ENCODE data around the gene DMPK. TPM values are rescaled to one million over a fixed set of nuclear protein-coding genes. Genes with fewer than 3 reads are reported as not detected.

DMPK gene
- total and polyA plus RNA-seq, 2 of the 4 experiments (the other 2 are of a cell fraction) = 7.9 to 50.7 TPM

GRCh38 chr19:45812297-45812696, 30.0 kb upstream of the DMPK start:
- Histone ChIP-seq H3K9me1 (ENCODE audit: insufficient read depth, low read length) (peaks cover 5% of the 10 kb centered on the region), H3K9me3 (ENCODE audit: control insufficient read depth, insufficient read depth, low read length) (no peaks in the 10 kb centered on the region), H2BK15ac (ENCODE audit: low read depth, low read length) (no peak overlapping the region; the same call in 2 of the 3 replicates), H3K4me2 (ENCODE audit: low read depth, low read length) (no peak overlapping the region), H2AK9ac (replicated peaks; ENCODE audit: low read depth, low read length, poor library complexity) (peak overlapping the region; percentile 70), H4K5ac (ENCODE audit: low read depth, low read length) (no peak overlapping the region), H4K20me1 (ENCODE audit: insufficient read depth, low read length) (peaks cover 5% of the 10 kb centered on the region; the same call in 1 of the 2 replicates), H3K4me1 (ENCODE audit: control insufficient read depth, insufficient read depth, low read length) (peaks cover 8% of the 10 kb centered on the region), H3K79me1 (ENCODE audit: low read depth in 1 of 2, low read length in 2 of 2) (no peaks in the 10 kb centered on the region; a peak in 1 of 4 replicates), H3K14ac (replicated peaks; ENCODE audit: low read depth, low read length) (no peak overlapping the region; the same call in 1 of the 2 replicates), H2AK5ac (ENCODE audit: low read depth, low read length) (peak overlapping the region; percentile 26; the same call in 1 of the 2 replicates), H3K18ac (ENCODE audit: low read depth, low read length) (no peak overlapping the region), H4K8ac (ENCODE audit: low read depth in 2 of 2, low read length in 2 of 2) (no peak overlapping the region), H2BK120ac (ENCODE audit: low read depth, low read length) (peak overlapping the region; percentile 34; the same call in 1 of the 2 replicates), H2BK20ac (ENCODE audit: low read depth, low read length) (peak overlapping the region; percentile 64; the same call in 1 of the 2 replicates), H2AFZ (replicated peaks; ENCODE audit: low read length, poor library complexity) (no peak overlapping the region), H3K27me3 (ENCODE audit: control insufficient read depth, insufficient read depth, low read length) (no peaks in the 10 kb centered on the region), H3K23ac (ENCODE audit: low read depth, low read length) (no peak overlapping the region), H3K27ac (ENCODE audit: insufficient read depth, low read length) (no peak overlapping the region), H3K36me3 (ENCODE audit: control insufficient read depth, insufficient read depth, low read length) (peaks cover 3% of the 10 kb centered on the region; the same call in 1 of the 2 replicates), H3K9ac (ENCODE audit: low read depth, low read length) (no peak overlapping the region), H3K4me3 (ENCODE audit: insufficient read depth, low read depth, low read length) (no peak overlapping the region), H4K91ac (ENCODE audit: insufficient read depth, low read depth, low read length) (peak overlapping the region; percentile 59; the same call in 1 of the 2 replicates), H2BK5ac (ENCODE audit: low read depth, low read length, poor library complexity, severe bottlenecking) (no peak overlapping the region), H3K56ac (ENCODE audit: extremely low read depth, insufficient read depth, low read length) (no peak overlapping the region), H3K4ac (ENCODE audit: low read depth, low read length) (no peak overlapping the region; the same call in 1 of the 2 replicates)
- intact Hi-C loops (cut with micrococcal nuclease) = no loop called here
- BruUV-seq (replicated peaks) = no TSS peak
- DNase-seq (no peak), ATAC-seq (ENCODE audit: low read depth) (no peak)
- TF ChIP-seq RFX5 (IDR thresholded peaks at IDR 0.05; ENCODE audit: low read depth, low read length) (no peak), POLR2A (IDR thresholded peaks at IDR 0.05; ENCODE audit: low read depth, low read length) (no peak), USF2 (IDR thresholded peaks at IDR 0.05; ENCODE audit: low read depth, low read length) (no peak), MXI1 (IDR thresholded peaks at IDR 0.05; ENCODE audit: borderline replicate concordance, low read depth, low read length) (no peak), CTCF (conservative IDR thresholded peaks at IDR 0.05; ENCODE audit: low read depth, low read length) (no peak), SMC3 (IDR thresholded peaks at IDR 0.05; ENCODE audit: low read depth, low read length) (no peak), MAZ (IDR thresholded peaks at IDR 0.05; ENCODE audit: borderline replicate concordance, low read depth, low read length) (no peak), ELK1 (IDR thresholded peaks at IDR 0.05; ENCODE audit: borderline replicate concordance, low read depth, low read length) (no peak), MAFK (IDR thresholded peaks at IDR 0.05; ENCODE audit: low read depth, low read length) (no peak)
- WGBS, 2 experiments (ENCODE audit: extremely low coverage in 2 of 2, insufficient read length in 1 of 2) = 94% methylated on average over 6 of the region's 6 CpGs; no CpG with 5 or more reads in 1 of the 2 experiments
- ChIA-PET POLR2A (ENCODE audit: unreplicated experiment) (no interaction called here), CTCF (no interaction called here)
- in situ Hi-C loops (cut with MboI; ENCODE audit: low sequenced_read_pairs) = no loop called here
- dilution Hi-C loops (cut with HindIII; ENCODE audit: low sequenced_read_pairs, unreplicated experiment) = no loop called here
